NAMALWA (cell line): Measurements from ENCODE around the gene CPNE5.

ENCODE experiments used
- DNase-seq: peaks from one replicate; pipeline ENCODE4 v3.0.0-alpha.2; 2015; ENCODE audit warnings: low spot score

The CPNE5 gene

DNA sequence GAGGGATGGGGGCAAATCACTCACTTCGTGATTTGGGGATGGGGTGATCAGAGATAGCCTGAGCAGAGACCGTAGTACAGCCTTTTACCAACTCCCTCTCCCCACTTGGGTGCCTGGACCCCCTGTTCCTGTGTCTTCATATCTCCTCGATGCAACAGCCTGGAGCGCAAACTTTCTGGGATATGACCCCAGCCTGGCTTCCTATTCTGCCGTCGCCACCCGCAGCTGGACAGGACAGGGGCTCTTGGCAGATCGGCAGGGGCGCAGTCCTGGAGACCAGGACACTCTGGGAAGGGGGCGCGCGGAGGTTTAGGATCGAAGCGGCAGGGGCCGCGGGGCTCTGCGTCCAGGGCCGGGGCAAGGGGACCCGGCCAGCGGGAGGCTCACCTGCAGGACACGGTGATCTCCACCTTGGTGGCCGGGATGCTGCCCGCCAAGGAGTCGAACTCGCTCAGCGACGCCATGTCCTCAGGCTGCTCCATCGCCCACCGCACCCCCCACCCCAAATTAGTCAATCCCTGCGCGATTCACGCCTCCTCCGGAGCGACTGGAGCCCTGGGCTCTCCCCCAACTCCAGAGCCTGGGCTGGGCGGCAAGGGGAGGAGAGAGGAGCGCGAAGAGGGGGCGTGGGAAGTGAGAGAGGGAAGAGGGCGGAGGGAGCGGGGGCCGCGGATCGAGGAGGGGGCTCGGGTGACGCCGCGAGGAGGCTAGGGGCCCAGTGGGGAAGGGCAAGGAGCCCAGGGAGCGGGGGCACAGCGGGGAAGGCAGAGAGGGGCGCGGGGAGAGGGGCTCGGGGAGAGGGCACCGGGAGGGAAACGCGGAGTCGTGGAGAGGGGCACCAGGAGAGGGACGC lies at the start of gene CPNE5:
CPNE5 (minus strand) TSS at position 549 of the 853 bp plus-strand sequence; CDS start at position 482, 67 bp downstream.
- no peak for DNase-seq

- no peak for DNase-seq
Observed at GRCh38 chr6:36888115-36888643, 48.9 kb upstream of the CPNE5 start.

GRCh38 chr6:36886950-36887618 lies 47.8 kb upstream of the CPNE5 start:
- no peak for DNase-seq

DNA sequence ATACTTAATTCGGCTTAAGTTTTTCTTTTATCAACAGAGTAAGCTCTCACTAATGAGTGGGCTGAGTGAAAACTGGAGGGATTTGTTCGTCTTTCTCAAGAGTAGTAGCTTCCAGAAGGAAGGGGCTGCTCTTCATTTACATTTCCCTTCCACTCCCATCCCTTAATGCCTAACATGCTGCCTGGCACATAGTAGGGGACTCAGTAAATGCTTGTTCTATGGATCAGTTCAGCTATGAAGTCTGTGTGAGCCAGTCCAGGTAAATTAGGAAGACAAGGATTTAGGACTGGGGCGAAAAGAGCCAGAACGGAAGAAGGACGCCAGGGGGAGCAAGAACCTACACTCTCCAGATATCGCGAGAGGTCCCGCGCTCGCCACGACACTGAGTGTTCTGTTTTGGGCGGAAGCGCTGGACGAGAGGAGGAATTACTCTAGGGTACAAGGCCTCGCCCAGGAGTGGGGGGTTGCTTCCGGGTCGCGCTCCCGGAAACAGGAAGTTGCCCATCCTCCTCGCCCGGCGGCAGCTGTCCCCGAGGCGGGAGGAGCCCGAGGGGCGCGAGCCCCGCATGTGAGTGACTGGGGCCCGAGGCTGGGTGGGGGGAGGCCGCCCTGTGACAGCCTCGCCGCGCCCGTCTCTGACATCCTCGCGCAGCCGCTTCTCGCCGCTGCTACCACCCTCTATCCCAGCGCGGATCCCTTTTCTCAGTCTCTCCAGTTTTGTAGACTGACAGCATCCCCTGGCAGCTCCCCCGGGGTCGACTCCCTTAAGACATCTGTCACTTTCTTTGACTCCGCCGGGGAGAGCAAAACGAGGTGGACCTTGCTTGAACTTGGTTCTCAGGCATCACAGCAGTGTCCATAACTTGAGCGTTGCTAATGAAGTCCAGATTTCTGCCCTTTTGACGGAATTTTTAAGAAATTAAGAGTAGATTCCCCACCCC lies 46.5 kb upstream of the CPNE5 start, which contains the start of gene C6orf89:
C6orf89 (plus strand) TSS at position 492 of the 941 bp plus-strand sequence. CDS start 13,493 bp downstream, outside the sequence.
- peak; percentile 99 for DNase-seq

GRCh38 chr6:36884610-36885009 lies 45.4 kb upstream of the CPNE5 start:
- DNase-seq, result no peak

DNA sequence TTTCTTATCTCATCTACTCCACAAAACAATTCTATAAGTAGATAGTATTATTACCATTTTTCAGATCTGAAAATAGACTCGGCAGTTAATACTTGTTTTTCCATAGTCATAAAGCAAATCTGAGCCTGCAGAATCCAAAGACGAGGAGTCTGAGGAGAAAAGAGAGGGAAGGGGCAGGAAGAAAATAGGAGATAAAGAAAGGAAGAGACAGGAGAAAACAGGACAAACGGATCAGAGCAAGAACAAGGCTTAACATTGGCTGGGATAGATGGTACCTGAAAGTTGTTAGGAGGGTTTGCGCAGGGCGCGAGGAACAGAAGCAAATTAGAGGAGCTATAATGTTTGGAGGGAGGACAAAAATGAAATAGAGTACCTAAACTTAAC lies 36.0 kb upstream of the CPNE5 start:
- no peak for DNase-seq

DNA sequence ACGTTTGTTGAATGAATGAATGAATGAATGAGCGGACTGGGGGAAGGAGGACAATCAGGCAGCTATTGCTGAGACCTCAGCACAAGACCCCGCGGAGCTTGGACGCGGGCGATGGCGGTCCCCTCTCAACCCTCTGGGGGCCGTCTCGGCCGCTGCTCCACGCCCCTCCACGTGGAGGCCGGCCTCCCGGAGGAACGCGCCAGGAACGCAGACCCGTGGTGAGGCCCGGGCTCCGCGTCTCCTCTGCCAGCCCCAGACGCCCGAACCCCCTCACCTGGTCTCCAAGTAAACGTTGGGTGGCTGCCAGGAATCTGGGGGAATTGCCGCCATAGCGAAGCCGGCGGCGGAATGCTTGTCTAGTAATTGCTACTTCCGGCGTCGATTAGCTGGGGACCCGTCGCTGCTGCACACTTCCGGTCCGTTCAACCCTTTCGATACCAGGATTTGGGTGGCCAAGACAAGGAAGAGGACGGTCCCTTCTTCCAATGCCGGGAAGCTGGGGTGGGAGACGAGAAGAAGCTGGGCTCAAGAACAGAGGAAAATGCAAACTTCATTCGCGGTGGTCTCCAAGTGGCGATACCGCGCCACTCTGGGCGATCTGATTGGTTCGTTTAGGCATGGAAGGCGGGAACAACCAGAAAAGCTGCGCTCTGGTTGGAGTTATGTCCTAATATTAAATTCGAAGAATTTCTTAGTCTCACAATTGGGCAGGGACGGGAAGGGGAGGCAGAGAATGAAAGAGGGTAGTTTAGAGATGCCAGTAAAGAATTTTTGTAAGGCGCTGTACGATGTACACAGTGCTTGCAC lies 35.4 kb upstream of the CPNE5 start, which contains the start of gene PPIL1:
PPIL1 (minus strand) TSS at position 361 of the 807 bp plus-strand sequence; CDS start at position 330, 31 bp downstream.
- peak; percentile 95 for DNase-seq

DNA sequence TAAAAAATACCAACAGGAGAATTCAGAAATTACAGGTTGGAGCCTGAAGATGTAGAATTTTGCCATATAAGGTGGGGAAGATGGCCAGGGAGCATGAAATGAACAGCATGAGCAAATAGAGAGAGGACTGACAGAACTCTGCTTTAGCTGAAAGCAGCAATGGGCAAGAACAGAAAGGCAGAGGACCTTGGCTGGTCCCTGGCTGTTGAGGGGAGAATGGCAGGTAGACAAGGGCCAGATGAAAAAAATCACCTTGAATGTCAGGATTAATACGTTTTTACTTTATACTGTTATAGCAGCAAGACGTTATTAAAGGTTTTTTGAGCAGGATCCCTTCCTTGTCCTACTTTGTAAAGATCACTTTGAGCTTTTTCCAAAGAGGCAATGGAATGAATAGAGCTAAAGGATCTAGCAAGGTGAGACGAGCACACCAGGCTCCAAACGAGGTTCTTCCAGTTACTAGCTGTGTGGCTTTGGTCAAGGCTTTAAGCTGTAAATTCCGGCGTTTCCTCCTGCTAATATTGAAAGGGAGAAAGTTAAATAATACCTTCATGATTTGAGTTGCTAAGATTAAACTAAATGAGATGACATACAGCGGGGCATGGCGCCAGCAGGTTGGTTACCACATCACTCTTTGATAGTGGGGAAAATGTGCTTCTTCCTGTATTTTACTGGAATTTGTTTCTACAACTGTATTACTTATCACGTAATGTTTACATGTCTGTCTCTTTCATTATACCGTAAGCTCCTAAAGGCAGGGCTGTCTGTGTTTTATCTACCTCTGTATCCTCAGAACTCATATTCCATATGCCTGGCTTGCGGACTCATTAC lies 34.6 kb upstream of the CPNE5 start:
- DNase-seq, result peak; percentile 62

DNA sequence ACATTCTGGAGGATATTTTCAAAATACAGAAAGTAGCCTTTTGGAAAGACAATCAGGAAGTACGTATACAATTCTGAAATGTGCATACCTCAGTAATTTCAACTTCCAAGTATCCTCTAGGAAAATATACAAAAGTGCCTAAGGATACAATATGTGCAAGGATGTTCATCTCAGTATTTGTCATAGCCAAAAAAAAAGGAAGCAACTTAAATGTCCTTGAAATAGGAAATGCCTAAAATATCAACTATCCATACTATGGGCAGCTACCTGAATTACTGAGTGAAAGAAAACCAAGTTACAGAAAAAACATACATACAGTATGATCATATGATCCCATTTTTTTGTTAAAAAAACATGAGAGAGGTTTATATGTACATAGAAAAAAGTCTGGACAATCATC lies 33.9 kb upstream of the CPNE5 start:
- no peak for DNase-seq

- DNase-seq, result no peak
Observed at GRCh38 chr6:36871686-36872085, 32.4 kb upstream of the CPNE5 start.

- no peak for DNase-seq
Observed at GRCh38 chr6:36867471-36868224, 28.4 kb upstream of the CPNE5 start.

- no peak for DNase-seq
Observed at GRCh38 chr6:36865835-36866234, 26.6 kb upstream of the CPNE5 start.

- DNase-seq, result no peak
Observed at GRCh38 chr6:36863670-36864540, 24.7 kb upstream of the CPNE5 start.

DNA sequence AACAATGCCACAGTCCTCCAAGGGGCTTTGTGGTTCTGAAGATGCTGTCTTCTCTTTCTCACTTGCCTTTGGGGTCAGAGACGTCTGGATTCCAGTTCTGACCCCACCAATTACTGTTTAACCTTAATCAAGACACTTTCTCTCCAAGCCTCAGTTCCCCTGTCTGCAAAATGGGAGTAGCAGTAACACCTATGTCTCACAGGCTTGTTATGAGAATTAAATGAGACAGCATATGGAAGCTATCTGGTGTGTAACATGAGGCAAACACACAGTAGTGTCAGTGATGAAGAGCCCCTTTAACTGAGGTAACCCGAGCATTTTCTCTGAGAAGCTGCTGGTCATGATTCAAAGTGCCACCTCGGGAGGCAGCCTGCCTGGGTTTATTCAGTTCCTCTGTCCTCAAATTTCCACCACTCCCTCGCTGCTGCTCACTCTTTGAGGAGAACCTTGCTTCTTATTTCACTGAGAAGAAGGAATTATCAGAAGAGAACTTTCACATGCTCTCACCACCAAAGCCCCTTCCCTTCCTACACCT lies 23.7 kb upstream of the CPNE5 start:
- DNase-seq, result no peak

GRCh38 chr6:36862164-36862847 lies 23.1 kb upstream of the CPNE5 start:
- no peak for DNase-seq

GRCh38 chr6:36860126-36860525 lies 20.9 kb upstream of the CPNE5 start:
- no peak for DNase-seq

DNA sequence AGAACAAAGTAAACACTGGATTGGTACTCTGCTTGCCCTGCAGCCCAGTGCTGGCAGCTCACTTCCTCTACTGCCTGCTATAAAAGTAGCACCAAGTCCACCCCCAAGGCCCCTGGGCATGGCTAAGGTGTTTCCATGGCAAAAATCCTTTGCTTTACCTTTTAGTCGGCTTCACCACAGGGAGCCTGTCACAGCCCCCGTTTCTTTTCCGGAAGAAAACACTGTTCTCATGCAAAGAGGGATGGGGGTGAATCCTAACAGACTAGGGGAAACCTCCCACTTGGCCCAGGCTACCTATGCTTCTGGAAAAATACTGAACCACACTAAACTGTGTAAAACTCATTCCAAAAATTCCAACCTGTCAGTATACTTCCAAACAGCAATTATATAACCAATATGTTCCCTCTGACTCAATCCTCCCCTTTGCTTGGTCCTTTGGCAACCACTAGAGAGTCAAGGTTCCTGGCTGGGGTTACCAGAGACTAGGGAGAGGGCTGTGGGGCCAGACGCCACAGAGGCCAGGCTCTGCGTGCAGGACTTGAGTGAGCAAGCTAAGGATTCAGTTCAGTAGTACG lies 19.2 kb upstream of the CPNE5 start:
- DNase-seq, result no peak
